NCI-H146 treated with DMSO at 0.1 percent for 48 hours (cell line): ENCODE measurements around the gene MINDY4.

Experiments
- DNase-seq: peaks from one replicate; lab custom pipeline; 2025; ENCODE audit not compliant: unreplicated experiment; lab: John Stamatoyannopoulos, UW

Gene MINDY4

DNA sequence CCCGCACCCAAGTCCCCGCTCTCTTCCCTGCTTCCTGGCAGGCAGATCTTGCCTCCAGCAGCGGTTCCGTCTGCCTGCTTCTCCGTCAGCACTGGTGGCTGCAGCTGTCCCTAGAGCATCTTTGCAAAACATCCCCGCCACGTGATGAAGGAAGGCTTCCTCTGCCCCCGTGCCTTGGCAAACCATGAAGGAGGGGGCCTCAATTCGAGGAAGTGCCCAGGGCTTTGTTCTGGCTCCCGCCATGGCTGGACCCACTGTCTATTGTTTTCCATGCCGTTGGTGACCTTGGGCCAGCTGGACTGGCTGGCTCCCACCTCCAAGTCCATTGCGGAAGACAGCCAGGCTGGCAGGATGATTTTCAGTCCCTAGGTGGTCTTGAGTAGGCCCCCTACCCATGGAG is 127.2 kb downstream of the MINDY4 start:
- DNase-seq, result no peak

DNA sequence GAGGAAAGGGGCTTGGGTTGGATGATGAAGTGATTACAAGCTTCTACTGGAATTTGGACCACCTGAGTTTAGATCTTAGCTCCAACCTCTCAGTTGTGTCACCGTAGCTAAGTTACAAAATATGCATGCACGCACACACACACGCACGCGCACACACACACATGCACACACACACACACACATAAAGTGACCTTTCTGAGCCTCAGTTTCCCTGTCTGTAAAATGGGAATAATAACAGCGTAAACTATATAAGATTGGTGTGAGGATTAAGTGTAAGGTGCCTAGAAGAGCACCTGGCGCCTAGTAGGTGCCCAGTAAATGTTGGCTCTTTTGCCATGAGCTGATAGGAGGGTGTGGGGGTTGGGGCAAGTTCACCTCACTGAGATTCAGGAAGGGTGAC is 127.8 kb downstream of the MINDY4 start:
- no peak for DNase-seq

DNA sequence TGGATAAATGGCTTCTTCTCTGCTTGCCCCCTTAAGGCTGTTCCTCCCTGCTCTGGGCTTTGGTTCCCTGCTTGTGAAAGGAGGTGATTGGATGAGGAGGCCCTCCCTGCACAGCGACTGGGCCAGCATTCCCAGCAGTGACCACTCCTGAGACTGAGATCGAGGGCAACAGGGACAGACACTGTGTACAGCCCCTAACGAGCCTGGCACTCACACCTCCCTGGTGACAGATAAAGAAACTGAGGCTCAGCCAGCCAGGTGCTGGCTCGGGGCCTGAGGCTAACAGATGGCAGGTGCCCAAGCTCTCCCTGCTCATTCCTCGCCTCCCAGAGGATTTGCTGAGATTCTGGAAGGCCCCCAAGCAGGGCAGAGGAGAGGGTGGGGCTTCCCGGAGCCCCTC is 128.4 kb downstream of the MINDY4 start:
- DNase-seq, result no peak

DNA sequence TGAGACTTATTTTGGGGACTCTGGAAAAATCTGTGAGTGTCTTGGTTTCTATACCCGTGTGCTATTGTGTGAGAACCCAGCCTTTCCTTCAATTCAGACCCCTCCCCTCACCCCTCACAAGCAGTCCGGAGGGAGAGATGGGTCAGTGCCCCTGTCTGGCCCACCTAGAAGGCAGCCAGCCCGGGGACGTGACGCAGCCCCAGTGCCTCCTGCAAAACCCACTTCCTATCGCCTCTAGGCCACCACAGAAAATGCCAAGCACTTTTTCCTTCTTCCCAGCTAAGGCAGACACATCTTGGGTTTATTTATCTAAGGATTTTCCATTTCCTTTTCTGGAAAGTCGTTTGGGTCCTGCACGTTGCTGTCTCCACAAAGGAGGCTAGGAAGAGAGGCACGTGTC is 128.8 kb downstream of the MINDY4 start:
- DNase-seq, result no peak

DNA sequence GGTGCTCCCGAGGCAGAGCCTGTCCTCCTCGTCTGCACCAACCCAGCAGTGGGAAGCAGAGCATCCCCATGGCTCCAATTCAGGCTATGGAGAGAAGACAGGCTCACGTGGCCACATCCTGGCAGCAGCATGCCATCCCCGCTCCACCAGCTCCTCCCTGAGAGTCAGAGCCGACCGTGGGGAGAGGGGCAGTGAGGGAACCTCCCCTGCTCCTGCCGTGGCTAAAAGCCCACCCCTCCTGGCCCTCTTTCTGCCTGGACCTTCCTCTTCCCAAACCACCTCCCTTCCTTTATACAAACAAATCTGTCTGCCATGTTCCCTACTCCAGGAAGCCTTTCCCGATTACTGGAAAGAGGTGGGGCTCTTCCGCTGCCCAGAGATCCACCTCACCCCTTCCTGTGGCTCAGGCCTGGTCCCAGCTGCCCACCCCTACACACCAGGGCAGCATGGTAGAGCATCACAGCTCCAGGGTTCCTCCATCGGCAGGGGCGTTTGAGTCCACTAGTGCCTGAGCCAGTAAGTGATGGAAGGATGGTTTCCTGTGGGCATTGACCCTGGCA is 129.7 kb downstream of the MINDY4 start:
- no peak for DNase-seq

DNA sequence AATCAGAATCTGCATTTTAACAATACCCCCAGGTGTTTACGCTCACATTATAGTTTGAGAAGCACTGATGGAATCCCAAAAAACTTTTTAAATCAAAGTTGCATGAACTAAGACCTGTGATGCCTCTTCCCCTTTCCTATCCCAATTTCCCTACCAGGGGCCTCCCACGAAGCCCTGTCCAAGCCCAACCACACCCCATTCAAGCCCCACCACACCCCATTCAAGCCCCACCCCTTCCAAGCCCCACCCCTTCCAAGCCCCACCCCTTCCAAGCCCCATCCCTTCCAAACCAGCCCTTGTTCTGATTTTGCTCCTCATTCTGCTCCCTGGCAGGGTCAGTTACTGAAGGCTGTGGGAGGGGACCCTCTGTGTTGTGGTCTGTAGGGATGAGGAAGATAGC is 130.6 kb downstream of the MINDY4 start:
- DNase-seq, result no peak

DNA sequence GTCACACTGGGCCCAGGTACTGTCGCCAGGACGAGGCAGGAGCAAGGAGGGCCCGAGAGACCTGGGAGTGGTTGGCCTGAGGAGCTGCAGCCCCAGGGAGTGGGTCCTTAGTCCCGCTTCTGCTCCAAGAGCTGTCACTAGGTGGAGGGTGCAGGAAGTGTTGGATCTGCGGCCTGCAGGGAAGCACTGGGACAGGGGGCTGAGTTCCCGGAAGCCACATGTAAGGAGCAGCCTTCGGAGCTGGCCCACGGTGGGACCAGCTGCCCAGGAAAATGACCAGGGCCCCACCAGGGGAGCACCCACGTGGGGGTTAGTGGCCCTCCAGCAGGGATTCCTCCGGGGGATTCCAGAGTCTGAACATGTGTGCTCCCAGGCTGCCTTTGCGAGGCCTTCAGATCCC is 131.2 kb downstream of the MINDY4 start:
- no peak for DNase-seq

DNA sequence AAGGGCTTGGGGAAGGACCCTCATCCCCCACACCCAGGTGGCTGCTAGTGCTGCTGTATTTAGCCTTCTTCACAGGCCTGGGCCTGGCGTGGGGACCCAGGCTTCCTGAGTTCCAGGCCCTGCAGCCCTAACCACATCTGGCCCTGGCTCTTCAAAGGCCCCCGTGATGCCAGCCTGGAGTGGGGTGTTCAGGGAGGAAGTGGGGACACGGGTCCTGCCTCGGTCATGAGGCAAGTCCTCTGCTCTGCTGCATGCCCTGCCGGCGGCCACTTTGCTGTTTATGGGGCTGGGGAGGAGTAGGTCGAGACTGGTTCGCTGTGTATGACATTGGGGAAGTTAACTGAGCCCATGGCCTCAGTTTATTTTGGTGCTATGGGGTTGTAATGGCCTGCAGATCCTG is 131.9 kb downstream of the MINDY4 start:
- DNase-seq, result no peak

DNA sequence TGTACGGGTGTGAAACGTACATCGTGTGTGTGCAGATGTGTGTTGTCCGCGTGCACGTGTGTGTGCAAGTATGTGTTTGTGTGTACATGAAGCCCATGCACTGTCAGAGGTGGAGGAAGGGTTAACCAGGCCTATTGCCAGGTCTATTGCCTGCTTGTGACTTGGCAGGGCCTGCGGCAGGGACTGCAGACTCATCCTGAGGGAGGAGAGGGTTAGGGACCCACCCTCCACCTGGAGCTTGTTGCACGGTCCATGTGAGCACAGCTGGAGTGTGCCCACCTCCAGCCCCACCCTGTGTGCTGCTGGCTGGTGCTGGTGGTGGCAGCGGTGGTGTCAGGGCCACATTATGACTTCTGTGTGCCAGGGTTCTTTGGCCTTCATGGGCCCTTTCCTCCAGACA is 133.3 kb downstream of the MINDY4 start:
- no peak for DNase-seq

DNA sequence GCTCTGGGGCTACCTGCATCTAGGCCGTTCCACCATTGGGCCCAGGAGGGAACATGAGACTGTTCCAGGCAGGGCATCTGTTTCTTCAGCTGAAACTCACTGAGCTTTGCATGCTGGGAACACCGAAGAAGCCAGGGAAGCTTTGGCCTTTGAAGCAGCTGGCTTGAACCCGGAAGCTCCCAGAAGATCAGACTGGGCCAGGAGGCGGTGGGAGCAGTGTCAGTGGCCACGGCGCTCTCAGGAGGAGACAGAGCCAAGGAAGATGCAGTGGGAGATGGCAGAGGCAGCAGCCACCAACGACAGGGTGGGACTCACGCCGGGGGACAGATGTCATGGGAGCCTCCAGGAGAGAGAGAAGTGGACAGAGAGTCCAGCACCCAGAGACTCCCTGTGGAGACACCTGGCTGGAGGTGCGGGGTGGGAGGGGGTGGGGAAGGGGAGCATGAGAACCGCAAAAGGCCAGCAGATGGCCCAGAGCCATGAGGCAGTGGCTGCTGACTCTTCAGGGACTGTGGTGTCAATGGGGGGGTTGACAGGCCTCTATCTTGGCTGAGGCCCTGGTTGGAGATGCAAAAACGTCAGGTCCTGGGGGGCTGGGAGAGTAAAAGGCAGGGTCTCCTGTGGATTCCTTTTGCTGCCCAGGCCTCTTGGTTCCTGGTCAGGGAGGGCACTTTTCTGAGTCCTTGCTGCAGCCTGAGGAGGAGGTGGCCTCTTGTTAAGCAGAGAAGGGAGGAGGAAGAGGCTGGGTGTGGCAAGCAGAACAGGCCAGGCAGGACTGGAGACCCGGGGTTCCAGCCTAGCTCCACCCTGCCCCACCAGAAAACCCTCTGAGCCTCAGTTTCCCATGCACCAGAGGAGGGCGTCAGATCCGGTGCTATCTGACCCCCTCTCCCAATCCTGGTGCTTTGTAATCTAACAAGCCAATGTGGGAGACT is 134.1 kb downstream of the MINDY4 start:
- no peak for DNase-seq

DNA sequence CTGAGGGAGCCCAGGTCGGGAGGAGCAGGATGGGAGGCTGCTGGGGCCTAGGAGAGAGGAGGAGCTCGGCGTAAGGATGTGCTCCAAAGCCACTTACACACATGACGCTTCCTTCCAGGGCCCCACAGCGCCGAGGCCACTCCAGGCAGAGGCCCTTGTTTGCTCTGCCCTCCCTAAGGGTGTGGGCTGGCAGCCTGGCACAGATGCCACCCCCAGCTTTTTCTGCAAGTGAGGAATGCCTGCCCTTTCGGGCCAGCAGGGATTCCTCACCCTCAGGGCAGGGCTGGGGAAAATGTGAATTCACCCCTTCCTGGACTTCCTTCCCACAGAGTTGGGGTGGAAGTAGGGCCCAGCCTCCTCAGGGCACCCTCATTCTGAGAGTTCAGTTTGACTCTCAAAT is 134.8 kb downstream of the MINDY4 start:
- DNase-seq, result no peak

DNA sequence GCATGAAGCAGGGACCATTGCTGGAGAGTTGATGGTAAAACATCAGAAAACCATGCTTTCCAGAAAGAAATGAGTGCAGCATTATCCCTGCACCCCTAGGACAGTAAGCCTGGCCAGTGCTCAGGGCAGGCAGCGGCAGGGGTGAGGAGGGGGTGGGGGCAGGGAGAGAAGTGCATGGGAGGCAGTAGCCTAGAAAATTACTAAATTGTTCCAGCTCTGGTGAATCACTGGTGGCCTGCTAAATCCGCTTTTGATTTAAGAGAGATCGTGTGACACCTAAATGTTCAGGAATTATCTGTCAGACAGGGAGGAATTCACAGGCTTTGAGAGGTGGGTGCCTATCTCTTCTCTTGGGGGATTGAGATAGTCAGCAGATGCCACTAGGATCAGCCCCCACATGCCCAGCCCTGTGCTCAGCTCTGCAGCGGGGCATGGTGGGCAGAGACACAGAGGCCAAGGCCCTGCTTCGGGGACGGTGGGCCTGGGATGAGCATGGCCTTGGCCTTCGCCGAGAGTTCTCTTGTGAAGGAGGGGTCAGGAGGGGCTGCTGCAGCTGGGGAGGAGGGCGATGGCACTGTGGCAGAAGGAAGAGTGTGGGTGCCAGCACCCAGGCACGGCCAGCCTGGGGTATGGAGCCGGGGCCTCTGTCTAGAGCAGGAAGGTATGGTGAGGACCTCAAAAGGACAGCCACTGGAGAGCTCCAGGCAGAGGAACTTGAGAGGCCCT is 135.5 kb downstream of the MINDY4 start:
- DNase-seq, result no peak

DNA sequence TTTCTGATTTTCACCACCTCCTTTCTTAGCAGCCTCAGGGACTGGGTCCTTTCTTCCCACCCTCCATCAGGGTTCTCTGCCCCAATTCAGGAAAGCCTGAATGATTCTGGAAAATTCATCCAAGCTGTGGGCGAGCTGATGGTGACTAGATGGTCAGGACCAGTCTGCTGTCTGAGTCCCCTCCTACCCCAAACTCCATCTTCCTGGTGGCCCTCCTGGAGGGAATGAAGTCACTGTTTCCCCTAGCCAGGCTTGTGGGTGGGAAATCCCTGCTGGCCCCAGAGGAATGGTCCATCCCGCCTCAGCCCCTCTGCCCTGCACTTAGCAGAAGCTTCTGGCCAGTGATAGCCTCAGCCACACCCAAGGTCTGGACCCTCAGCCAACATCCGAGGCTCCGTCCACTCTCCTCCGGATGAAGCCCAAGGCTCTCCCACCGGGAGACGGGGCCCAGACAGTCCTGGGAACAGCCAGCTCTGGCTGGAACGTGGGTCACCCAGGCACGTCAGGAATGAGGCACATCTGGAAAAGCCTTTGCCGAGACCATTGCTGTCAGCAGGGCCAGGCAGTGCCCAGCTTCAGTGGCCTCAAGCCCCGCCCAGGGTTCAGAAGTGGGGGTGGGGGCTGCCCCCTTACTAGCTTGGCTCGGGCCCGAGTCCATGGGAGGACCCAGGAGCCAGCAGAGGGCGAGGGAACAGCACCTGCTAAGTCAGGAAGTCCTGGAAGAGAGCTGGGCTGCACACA is 136.5 kb downstream of the MINDY4 start:
- no peak for DNase-seq

DNA sequence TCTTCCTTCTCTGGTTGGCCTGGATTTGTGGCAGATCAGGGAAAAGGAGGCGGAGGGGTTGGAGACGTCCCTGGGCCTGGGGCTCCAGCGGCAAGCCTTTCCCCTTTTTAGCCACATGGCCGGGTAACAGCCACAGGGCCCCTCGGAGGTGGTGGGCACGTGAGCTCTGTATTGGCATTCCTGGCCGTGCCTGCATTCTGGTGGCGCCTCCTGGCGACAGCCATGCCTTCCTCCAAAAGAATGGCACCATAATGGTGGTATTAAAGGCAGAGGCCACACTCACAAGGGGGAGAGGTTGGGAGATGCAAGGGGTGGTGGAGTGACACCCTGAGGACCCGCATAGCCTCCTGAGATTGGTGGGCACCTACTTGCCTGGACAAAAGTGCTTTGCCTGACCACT is 137.5 kb downstream of the MINDY4 start:
- no peak for DNase-seq

DNA sequence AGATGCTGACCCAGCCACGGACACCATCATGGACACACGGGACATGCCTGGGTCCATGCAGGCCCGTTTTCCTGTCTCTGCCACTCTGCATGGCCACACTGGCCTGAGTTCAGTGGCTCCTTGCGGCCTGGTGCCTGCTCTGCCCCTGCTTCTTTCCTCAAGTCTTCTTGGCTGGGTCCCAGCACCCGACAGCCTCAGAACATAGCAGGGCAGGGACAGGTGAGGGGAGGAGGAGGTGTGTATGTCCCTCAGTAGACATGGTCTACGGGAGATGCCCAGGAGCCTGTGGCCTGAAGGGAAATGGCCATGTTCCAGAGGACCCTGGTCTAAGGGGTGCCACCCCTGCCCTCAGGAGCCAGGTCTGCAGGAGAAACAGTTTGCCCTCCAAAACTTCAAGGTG is 138.2 kb downstream of the MINDY4 start:
- no peak for DNase-seq

DNA sequence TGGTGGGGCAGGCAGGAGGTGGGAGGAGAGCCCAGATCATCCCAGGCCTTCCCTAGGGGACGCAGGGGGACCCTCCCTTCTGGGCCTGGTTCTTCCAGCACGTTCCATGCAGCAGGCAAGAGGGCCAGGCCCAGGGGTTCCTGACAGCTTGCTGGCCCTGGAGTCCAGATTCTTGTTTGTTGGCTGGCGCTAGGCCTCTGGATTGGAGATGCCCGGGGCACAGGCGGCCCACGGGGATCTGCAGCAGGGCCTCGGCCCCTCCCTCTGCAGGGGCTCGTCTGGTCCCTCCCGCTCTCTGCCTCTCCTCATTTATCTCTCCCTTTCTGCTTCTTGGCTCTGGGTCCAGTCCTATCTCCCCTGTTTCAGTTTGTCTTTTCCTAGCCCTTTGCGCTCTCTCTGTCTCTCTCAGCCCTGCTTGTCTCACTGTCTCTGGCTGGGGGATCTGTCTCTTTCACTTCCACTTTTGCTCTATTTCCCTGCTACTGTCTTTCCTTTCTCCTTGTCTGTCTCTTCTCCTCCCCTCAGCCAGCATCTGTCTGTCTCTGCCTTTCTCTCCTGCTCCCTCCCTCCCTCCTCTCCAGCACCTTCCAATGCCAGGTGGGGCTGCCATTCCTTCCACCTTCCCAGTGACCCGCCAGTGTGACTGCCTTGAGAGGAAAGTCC is 139.3 kb downstream of the MINDY4 start:
- no peak for DNase-seq

DNA sequence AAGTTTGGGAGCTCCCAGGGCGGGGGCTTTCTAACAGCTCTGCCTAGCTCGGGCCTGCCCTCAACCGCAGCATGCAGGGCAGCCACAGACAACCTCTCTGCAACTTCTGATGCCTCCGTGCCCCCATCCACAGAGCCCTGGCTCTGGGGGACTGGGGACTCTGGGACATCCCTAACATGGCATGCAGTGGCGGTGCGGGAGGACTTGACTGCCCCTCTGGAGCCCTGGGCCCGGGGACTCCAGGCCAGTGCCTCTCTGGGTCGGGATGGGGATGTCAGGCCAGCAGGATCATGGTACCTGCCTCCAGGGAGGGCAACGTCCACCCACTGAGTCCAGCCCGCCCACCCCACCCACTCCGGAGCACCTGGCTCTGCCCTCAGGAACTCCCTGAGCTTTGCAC is 139.9 kb downstream of the MINDY4 start:
- DNase-seq, result no peak

DNA sequence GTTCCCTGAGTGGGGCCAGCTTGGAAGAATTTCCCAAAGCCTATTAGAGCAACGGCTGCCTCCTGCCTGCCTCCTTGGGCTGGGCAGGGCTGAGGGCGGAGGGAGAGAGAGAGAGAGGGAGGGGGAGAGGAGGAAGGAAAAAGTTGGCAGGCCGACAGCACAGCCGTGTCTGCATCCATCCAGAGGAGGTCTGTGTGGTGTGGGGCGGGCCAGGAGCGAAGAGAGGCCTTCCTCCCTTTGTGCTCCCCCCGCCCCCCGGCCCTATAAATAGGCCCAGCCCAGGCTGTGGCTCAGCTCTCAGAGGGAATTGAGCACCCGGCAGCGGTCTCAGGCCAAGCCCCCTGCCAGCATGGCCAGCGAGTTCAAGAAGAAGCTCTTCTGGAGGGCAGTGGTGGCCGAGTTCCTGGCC is 140.3 kb downstream of the MINDY4 start, which contains the start of gene AQP1:
TSS of gene AQP1 (plus strand) at position 293 of the 409 bp plus-strand sequence. CDS start at position 350, 57 bp downstream.
- no peak for DNase-seq

DNA sequence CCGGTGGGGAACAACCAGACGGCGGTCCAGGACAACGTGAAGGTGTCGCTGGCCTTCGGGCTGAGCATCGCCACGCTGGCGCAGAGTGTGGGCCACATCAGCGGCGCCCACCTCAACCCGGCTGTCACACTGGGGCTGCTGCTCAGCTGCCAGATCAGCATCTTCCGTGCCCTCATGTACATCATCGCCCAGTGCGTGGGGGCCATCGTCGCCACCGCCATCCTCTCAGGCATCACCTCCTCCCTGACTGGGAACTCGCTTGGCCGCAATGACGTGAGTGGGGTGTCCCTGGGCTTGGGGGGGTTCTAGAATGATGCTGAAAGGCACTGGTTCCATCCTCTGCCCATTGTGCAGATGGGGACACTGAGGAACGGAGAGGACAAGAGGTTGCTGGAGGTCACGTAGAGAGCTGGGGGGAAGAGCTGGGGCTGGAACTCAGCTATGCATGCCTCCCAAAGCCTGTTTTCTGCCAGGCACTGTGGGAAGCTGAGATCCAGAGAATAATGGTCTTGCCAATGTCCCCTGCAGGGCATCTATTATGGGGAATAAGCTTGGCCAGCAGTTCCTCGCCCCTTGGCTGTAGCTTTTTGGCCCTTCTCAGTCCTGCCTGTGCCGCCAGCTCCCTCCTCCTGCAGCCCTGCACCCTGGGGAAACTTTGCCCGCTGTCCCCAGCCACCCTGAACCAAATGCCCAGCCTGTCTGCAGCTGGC is 141.0 kb downstream of the MINDY4 start:
- DNase-seq, result no peak

DNA sequence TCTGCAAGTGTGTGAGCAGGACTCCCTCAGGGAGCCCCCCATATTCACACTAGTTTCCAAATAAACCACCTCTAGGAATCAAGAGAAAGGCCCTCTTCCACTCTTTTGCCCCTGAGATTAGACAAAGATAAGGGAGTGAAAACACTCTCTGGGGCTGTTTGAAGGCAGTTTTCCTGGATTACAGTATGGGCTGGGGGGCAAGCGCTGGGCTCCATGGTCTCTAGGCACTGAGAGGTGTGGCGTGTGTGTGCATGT is 141.4 kb downstream of the MINDY4 start:
- DNase-seq, result no peak
